Vagina (tissue), 2 donors: ENCODE data around the gene MAMDC2. TPM values are rescaled to one million over a fixed set of nuclear protein-coding genes. Genes with fewer than 3 reads are reported as not detected.

ENCODE experiments used
- DNase-seq, 2 donors: peaks; one replicate each; pipeline ENCODE4 v3.0.0-alpha.2; 2017; ENCODE audit errors: extremely low spot score in 2 of 2
- H3K27ac ChIP-seq: fragments of 200-600 bp; sonication (generic); one replicate; pipeline ENCODE4 v1.5.1; 2019
- H3K27me3 ChIP-seq: fragments of 200-600 bp; sonication (generic); one replicate; pipeline ENCODE4 v1.5.1; 2019
- H3K36me3 ChIP-seq, 2 donors: fragments of 200-600 bp; sonication (generic); one replicate each; pipeline ENCODE4 v1.5.1; 2017 to 2019
- H3K4me1 ChIP-seq: fragments of 200-600 bp; sonication (generic); one replicate; pipeline ENCODE4 v1.5.1; 2019
- H3K4me3 ChIP-seq, 2 donors: fragments of 200-600 bp; sonication (generic); 1 replicate in 1 of 2; 2 replicates in 1 of 2; pipeline ENCODE4 v1.5.1; 2016 to 2019
- H3K9me3 ChIP-seq: fragments of 200-600 bp; sonication (generic); one replicate; pipeline ENCODE4 v1.5.1; 2019
- POLR2A ChIP-seq, 2 donors: fragments of 450-650 bp; IDR thresholded peaks; one replicate each; pipeline ENCODE4 v1.6.1; 2017; ENCODE audit warnings: antibody characterized with exemption in 2 of 2, mild to moderate bottlenecking in 2 of 2, moderate library complexity in 2 of 2
- POLR2AphosphoS5 ChIP-seq, 2 donors: sonication (generic); formaldehyde crosslinking; IDR thresholded peaks; one replicate each; pipeline ENCODE4 v1.9.0; 2017; ENCODE audit warnings: antibody characterized with exemption in 2 of 2, mild to moderate bottlenecking in 2 of 2, low read depth in 1 of 2; ENCODE audit not compliant: insufficient read depth in 1 of 2
- intact Hi-C: fragments of 100-400 bp; cut with DNase I; formaldehyde crosslinking; loops from one replicate; pipeline ENCODE4 v1.15.1; 2023
- total RNA-seq: library from RNA; depleted of rRNA; stranded (reverse); fragments of >200 nt; gene quantifications from one replicate; pipeline ENCODE4 v1.2.3, GENCODE V29; 2016
- TF ChIP-seq, protein P1 (sequence below), 3 experiments: fragments of 450-650 bp in 2 of 3; fragments of 200-600 bp in 1 of 3; sonication (generic) in 1 of 3; IDR thresholded peaks; one replicate each; pipeline ENCODE4 v1.5.1; 2017 to 2019; ENCODE audit warnings: antibody characterized with exemption in 3 of 3, mild to moderate bottlenecking in 2 of 3, moderate library complexity in 2 of 3

MAMDC2 gene
- total RNA-seq, 1 donor from 2014 or later, result 38.5 TPM

DNA sequence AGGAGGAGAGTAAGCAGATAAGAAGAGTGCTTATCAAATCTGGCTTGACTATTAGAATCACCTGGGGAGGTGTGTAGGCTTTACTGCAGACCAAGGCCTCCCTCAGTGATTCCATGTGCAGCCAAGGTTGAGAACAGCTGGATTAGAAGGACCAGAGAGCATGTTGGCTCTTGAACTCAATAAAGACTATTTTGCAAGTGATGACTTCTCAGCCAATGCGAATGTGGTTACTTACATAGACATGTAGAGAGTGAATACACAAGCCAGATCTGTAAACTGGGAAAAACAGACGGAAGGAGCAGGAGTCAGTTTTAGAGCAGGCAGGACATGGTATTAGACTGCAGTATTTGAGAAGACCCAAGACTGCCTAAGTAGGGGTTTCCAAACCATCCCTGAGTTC is 48.5 kb downstream of the MAMDC2 start:
- intact Hi-C loops, result no loop called here
- Histone ChIP-seq H3K27me3 (no peaks in the 10 kb centered on the region), H3K27ac (no peak overlapping the region), H3K36me3 (no peaks in the 10 kb centered on the region), H3K9me3 (no peaks in the 10 kb centered on the region), H3K4me3 (no peak overlapping the region), H3K4me1 (peaks cover 12% of the 10 kb centered on the region)
- DNase-seq, result no peak
- TF ChIP-seq, protein P1, sequence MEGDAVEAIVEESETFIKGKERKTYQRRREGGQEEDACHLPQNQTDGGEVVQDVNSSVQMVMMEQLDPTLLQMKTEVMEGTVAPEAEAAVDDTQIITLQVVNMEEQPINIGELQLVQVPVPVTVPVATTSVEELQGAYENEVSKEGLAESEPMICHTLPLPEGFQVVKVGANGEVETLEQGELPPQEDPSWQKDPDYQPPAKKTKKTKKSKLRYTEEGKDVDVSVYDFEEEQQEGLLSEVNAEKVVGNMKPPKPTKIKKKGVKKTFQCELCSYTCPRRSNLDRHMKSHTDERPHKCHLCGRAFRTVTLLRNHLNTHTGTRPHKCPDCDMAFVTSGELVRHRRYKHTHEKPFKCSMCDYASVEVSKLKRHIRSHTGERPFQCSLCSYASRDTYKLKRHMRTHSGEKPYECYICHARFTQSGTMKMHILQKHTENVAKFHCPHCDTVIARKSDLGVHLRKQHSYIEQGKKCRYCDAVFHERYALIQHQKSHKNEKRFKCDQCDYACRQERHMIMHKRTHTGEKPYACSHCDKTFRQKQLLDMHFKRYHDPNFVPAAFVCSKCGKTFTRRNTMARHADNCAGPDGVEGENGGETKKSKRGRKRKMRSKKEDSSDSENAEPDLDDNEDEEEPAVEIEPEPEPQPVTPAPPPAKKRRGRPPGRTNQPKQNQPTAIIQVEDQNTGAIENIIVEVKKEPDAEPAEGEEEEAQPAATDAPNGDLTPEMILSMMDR (IDR thresholded peaks at IDR 0.05), result no peak
- TF ChIP-seq POLR2A (IDR thresholded peaks at IDR 0.05) (no peak), POLR2AphosphoS5 (IDR thresholded peaks at IDR 0.05; ENCODE audit: insufficient read depth in 1 of 2, low read depth in 1 of 2) (no peak)

DNA sequence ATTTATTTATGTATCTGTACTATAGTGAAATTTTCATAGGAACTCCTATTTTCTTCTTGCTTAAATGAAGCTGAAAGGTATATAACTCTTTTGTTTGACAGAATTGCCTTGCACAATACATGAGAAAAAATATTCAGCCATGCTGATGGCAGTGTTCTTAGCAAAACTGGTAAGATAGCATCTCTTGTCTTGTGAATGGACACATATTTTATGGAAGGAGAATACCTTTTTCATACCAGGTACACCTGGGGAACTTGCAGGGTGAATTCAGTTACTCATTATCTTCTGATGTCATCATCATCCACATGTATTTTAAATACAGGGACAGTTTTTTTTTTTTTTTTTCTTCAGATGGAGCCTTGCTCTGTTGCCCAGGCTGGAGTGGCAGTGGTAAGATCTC is 49.4 kb downstream of the MAMDC2 start:
- Histone ChIP-seq H3K27me3 (no peaks in the 10 kb centered on the region), H3K36me3 (no peaks in the 10 kb centered on the region), H3K4me3 (no peak overlapping the region), H3K4me1 (peaks cover 12% of the 10 kb centered on the region), H3K27ac (no peak overlapping the region), H3K9me3 (no peaks in the 10 kb centered on the region)
- TF ChIP-seq, protein P1 (IDR thresholded peaks at IDR 0.05), result no peak
- intact Hi-C loops, result no loop called here
- DNase-seq, result no peak

DNA sequence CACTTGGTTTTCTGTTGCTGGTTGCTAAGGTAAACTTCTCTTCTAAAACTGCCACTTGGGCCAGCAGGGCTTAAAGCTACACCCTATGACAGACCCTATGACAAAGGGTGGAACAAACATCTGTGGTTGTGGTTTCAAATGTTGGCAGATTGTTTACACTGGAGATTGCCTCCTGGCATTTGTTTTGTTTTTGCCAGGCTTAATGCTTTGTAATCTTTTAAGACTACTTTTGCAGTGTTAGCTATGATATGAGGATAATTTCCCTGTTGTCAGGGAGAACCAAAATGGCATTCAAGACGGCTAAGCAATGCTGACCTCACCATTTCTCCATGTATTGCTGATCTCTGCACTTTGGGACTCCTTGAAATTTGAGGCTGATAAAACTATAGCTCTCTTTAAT is 50.3 kb downstream of the MAMDC2 start:
- no peaks in the 10 kb centered on the region for H3K36me3 ChIP-seq
- H3K27me3 ChIP-seq, result no peaks in the 10 kb centered on the region
- peaks cover 12% of the 10 kb centered on the region for H3K4me1 ChIP-seq
- no peak for DNase-seq
- no peaks in the 10 kb centered on the region for H3K9me3 ChIP-seq
- TF ChIP-seq, protein P1 (IDR thresholded peaks at IDR 0.05), result no peak
- TF ChIP-seq POLR2A (IDR thresholded peaks at IDR 0.05) (no peak), POLR2AphosphoS5 (IDR thresholded peaks at IDR 0.05; ENCODE audit: insufficient read depth in 1 of 2, low read depth in 1 of 2) (no peak)
- no peak overlapping the region for H3K27ac ChIP-seq
- intact Hi-C loops, result no loop called here
- no peak overlapping the region for H3K4me3 ChIP-seq

DNA sequence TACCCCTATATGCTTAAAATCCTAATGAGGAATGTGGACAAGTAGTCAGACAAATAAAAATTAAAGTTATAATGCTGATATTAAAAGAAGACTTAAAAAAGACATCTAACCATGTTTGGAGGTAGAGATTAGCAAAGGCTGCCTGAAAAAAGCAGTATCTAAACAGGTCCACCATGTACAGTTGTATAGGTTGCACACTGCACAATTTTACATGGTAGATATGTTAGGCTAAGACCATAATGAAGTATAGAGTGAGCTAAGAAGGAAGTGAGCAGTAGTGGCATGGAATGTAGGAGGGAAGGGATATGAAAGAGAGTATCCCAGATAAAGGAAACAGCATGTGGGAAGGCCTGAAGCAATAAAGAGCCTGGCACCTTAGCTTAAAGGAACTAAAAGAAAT is 51.1 kb downstream of the MAMDC2 start:
- DNase-seq, result no peak
- no peak overlapping the region for H3K27ac ChIP-seq
- TF ChIP-seq POLR2A (IDR thresholded peaks at IDR 0.05) (no peak), POLR2AphosphoS5 (IDR thresholded peaks at IDR 0.05; ENCODE audit: insufficient read depth in 1 of 2, low read depth in 1 of 2) (no peak)
- TF ChIP-seq, protein P1 (IDR thresholded peaks at IDR 0.05), result no peak
- H3K36me3 ChIP-seq, result no peaks in the 10 kb centered on the region
- H3K4me1 ChIP-seq, result peaks cover 12% of the 10 kb centered on the region
- H3K27me3 ChIP-seq, result no peaks in the 10 kb centered on the region
- H3K4me3 ChIP-seq, result no peak overlapping the region
- intact Hi-C loops, result no loop called here
- H3K9me3 ChIP-seq, result no peaks in the 10 kb centered on the region

DNA sequence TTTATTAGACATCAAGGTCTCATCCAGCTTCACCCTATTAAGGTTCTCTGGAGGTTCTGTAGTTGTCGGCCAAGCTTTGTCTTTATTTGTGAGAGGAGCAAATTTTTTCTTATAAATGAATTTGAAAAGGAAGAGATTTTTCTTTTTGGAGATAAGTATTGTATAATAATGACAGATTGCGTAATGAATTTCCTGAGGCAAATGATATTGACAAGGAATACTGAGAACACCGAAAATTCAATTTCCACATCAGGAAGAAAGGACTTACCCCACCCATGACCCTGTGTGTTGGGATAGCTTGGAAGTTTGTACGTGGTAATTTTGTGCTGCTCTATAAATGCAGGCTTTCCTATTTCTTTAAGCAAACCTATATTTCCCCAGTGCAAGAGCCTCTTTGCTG is 53.5 kb downstream of the MAMDC2 start:
- Histone ChIP-seq H3K4me1 (peaks cover 12% of the 10 kb centered on the region), H3K36me3 (no peaks in the 10 kb centered on the region)
- intact Hi-C loops, result no loop called here

More for the DNA sequence above, 53.5 kb downstream of the MAMDC2 start:
- H3K27me3 ChIP-seq, result no peaks in the 10 kb centered on the region
- no peaks in the 10 kb centered on the region for H3K9me3 ChIP-seq
- H3K4me3 ChIP-seq, result no peak overlapping the region
- DNase-seq, result no peak
- TF ChIP-seq POLR2A (IDR thresholded peaks at IDR 0.05) (no peak), POLR2AphosphoS5 (IDR thresholded peaks at IDR 0.05; ENCODE audit: insufficient read depth in 1 of 2, low read depth in 1 of 2) (no peak)
- TF ChIP-seq, protein P1 (IDR thresholded peaks at IDR 0.05), result no peak
- H3K27ac ChIP-seq, result no peak overlapping the region
